ENCODE results near the gene TEKTIP1. TPM values are rescaled to one million over a fixed set of nuclear protein-coding genes. Genes with fewer than 3 reads are reported as not detected.

The TEKTIP1 gene
- total and polyA plus RNA-seq, 2 of the 4 experiments (the other 2 are of a cell fraction) = not detected

DNA sequence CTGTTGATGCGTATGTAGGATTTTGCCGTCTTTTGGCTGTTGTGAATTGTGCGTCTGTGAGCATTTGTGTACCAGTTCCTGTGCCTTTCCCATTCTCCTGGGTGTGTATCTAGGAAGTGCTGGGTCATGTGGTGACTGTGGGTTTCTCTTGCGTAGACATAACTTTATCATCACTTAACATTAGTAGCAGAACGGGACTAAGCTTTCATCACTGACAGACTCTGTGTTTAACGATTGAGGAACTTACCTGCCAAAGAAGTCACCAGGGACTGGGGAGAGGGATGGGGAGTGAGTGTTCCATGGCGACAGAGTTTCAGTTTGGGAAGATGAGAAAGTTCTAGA, 17.9 kb upstream of the TEKTIP1 start (continued):
- TF ChIP-seq, protein P1, sequence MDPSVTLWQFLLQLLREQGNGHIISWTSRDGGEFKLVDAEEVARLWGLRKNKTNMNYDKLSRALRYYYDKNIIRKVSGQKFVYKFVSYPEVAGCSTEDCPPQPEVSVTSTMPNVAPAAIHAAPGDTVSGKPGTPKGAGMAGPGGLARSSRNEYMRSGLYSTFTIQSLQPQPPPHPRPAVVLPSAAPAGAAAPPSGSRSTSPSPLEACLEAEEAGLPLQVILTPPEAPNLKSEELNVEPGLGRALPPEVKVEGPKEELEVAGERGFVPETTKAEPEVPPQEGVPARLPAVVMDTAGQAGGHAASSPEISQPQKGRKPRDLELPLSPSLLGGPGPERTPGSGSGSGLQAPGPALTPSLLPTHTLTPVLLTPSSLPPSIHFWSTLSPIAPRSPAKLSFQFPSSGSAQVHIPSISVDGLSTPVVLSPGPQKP (IDR thresholded peaks at IDR 0.05; ENCODE audit: borderline replicate concordance, low read depth, low read length) = no peak
- TF ChIP-seq RCOR1 (IDR thresholded peaks at IDR 0.05; ENCODE audit: insufficient replicate concordance, low read length) (no peak), BHLHE40 (IDR thresholded peaks at IDR 0.05; ENCODE audit: low read depth, low read length) (no peak), MAFK (IDR thresholded peaks at IDR 0.05; ENCODE audit: low read depth, low read length) (no peak)

Measured in IMR-90 (cell line).